Endothelial cell of umbilical vein (primary cell): ENCODE data around the gene MVK. TPM values are rescaled to one million over a fixed set of nuclear protein-coding genes. Genes with fewer than 3 reads are reported as not detected.

Source experiments
- BruUV-seq: library from RNA; stranded (reverse); fragments of 400-500 nt; replicated peaks from 2 replicates; lab custom pipeline; 2021; lab: Mats Ljungman, UMichigan
- CTCF ChIA-PET: fragments of 300-600, 350-600 bp; sonication (Branson Sonifier 250); formaldehyde crosslinking; loops from one replicate; lab custom pipeline; 2021; ENCODE audit warnings: antibody characterized with exemption, inconsistent platforms; lab: Charles Lee
- POLR2A ChIA-PET: fragments of 300-600, 350-600 bp; sonication (Branson Sonifier 250); formaldehyde crosslinking; loops from one replicate; lab custom pipeline; 2021; ENCODE audit warnings: antibody characterized with exemption, inconsistent platforms; lab: Charles Lee
- DNase-seq: peaks from one replicate; pipeline ENCODE4 v3.0.0-alpha.2; 2011; ENCODE audit warnings: low read depth, low spot score
- FAIRE-seq: peaks from 2 replicates; lab custom pipeline; 2011; peaks lifted over from hg19 to GRCh38; lab: Jason Lieb, UNC
- H2AFZ ChIP-seq: 2 replicates; pipeline ENCODE4 v1.6.0; 2012; ENCODE audit warnings: low read depth, low read length, control low read depth, inconsistent platforms
- H3K27ac ChIP-seq: 2 replicates; pipeline ENCODE4 v1.5.1; 2011; ENCODE audit warnings: low read depth, mild to moderate bottlenecking, control low read depth, low read length, moderate library complexity; ENCODE audit not compliant: insufficient read depth
- H3K27me3 ChIP-seq, 2 experiments: 2 replicates each; pipeline versions ENCODE4 v1.6.0 to v1.6.1; 2011; ENCODE audit warnings: low read length in 2 of 2, mixed read lengths in 1 of 2; ENCODE audit not compliant: control insufficient read depth in 2 of 2, insufficient read depth in 2 of 2
- H3K36me3 ChIP-seq, 2 experiments: 2 replicates in 1 of 2; 3 replicates in 1 of 2; pipeline ENCODE4 v1.5.1; 2011; ENCODE audit warnings: low read length in 2 of 2, mild to moderate bottlenecking in 1 of 2, moderate library complexity in 1 of 2; ENCODE audit not compliant: control insufficient read depth in 2 of 2, insufficient read depth in 2 of 2; ENCODE audit errors: extremely low read depth in 1 of 2
- H3K4me1 ChIP-seq: 3 replicates; pipeline ENCODE4 v1.5.1; 2011; ENCODE audit warnings: mild to moderate bottlenecking, low read length; ENCODE audit not compliant: control insufficient read depth, insufficient read depth; ENCODE audit errors: extremely low read depth
- H3K4me2 ChIP-seq: 2 replicates; pipeline ENCODE4 v1.6.1; 2011; ENCODE audit warnings: low read length, control low read depth, mixed read lengths; ENCODE audit not compliant: insufficient read depth
- H3K4me3 ChIP-seq, 3 experiments: fragments of 200-600 bp in 1 of 3; sonication (generic), shearing (Covaris generic) in 1 of 3; replicated peaks in 1 of 3; 2 replicates each; pipeline ENCODE4 v1.5.1; 2011 to 2016; ENCODE audit warnings: control low read depth in 3 of 3, low read length in 3 of 3, mild to moderate bottlenecking in 2 of 3, inconsistent platforms in 1 of 3, low read depth in 1 of 3, moderate library complexity in 1 of 3; ENCODE audit not compliant: insufficient read depth in 1 of 3
- H3K79me2 ChIP-seq: 2 replicates; pipeline ENCODE4 v1.6.0; 2012; ENCODE audit warnings: low read length, inconsistent platforms; ENCODE audit not compliant: control insufficient read depth, insufficient read depth
- H3K9ac ChIP-seq: replicated peaks from 2 replicates; pipeline ENCODE3; 2011; ENCODE audit warnings: low read length, control low read depth; ENCODE audit not compliant: insufficient read depth; ENCODE audit errors: extremely low read depth
- H3K9me1 ChIP-seq: replicated peaks from 3 replicates; pipeline ENCODE4 v1.6.0; 2011; ENCODE audit warnings: mild to moderate bottlenecking, low read length; ENCODE audit not compliant: control insufficient read depth, insufficient read depth; ENCODE audit errors: extremely low read depth
- H3K9me3 ChIP-seq: replicated peaks from 2 replicates; pipeline ENCODE4 v1.5.1; 2012; ENCODE audit warnings: low read length, inconsistent platforms; ENCODE audit not compliant: control insufficient read depth, insufficient read depth
- H4K20me1 ChIP-seq: replicated peaks from 2 replicates; pipeline ENCODE3; 2011; ENCODE audit warnings: mild to moderate bottlenecking, low read length; ENCODE audit not compliant: control insufficient read depth, insufficient read depth; ENCODE audit errors: extremely low read depth
- CTCF ChIP-seq, 2 donors: IDR thresholded peaks; 1 replicate in 1 of 2; 2 replicates in 1 of 2; pipeline ENCODE4 v1.5.1; 2011; ENCODE audit warnings: low read length in 2 of 2, mild to moderate bottlenecking in 2 of 2, moderate library complexity in 2 of 2, control low read depth in 1 of 2, inconsistent platforms in 1 of 2, low read depth in 1 of 2; ENCODE audit not compliant: insufficient read depth in 1 of 2; ENCODE audit errors: extremely low read depth in 1 of 2
- EZH2 ChIP-seq: IDR thresholded peaks from 2 replicates; pipeline ENCODE4 v1.6.1; 2012; ENCODE audit warnings: borderline replicate concordance, low read depth, mild to moderate bottlenecking, moderate library complexity, low read length, inconsistent platforms; ENCODE audit not compliant: severe bottlenecking
- FOS ChIP-seq: IDR thresholded peaks from 2 replicates; pipeline ENCODE4 v1.6.1; 2011; ENCODE audit warnings: mild to moderate bottlenecking, low read length, moderate library complexity, borderline replicate concordance; ENCODE audit not compliant: insufficient read depth
- GATA2 ChIP-seq: IDR thresholded peaks from 2 replicates; pipeline ENCODE4 v1.7.0; 2011; ENCODE audit warnings: low read depth, mild to moderate bottlenecking, moderate library complexity, mixed read lengths, low read length; ENCODE audit not compliant: insufficient read length, insufficient read depth
- JUN ChIP-seq: IDR thresholded peaks from 2 replicates; pipeline ENCODE4 v1.6.1; 2011; ENCODE audit warnings: borderline replicate concordance, low read depth; ENCODE audit not compliant: insufficient read length, insufficient read depth
- MAX ChIP-seq: IDR thresholded peaks from 2 replicates; pipeline ENCODE4 v1.6.1; 2011; ENCODE audit not compliant: insufficient read depth, insufficient read length
- MYC ChIP-seq: IDR thresholded peaks from one replicate; pipeline ENCODE4 v1.6.1; 2011; ENCODE audit warnings: mild to moderate bottlenecking, low read depth, low read length
- POLR2A ChIP-seq: IDR thresholded peaks from 2 replicates; pipeline ENCODE4 v1.6.1; 2012; ENCODE audit warnings: low read depth, mild to moderate bottlenecking, control low read depth, low read length
- POLR2AphosphoS5 ChIP-seq: IDR thresholded peaks from 2 replicates; pipeline ENCODE4 v1.6.1; 2012; ENCODE audit warnings: low read depth, mild to moderate bottlenecking, control low read depth, low read length, moderate library complexity; ENCODE audit not compliant: insufficient read depth
- dilution Hi-C: fragments of 300-500 bp; cut with MboI; formaldehyde crosslinking; loops from one replicate; pipeline ENCODE4 v1.15.0; 2019; ENCODE audit warnings: low sequenced_read_pairs; ENCODE audit not compliant: extremely low pct_ligation_motif_present
- intact Hi-C: fragments of 100-400 bp; cut with micrococcal nuclease; formaldehyde crosslinking; loops from one replicate; pipeline ENCODE4 v1.10.0; 2022
- polyA plus RNA-seq, 4 experiments: library from polyadenylated mRNA; depleted of rRNA in 3 of 4; stranded (reverse) in 3 of 4; unstranded in 1 of 4; fragments of >200 nt; gene quantifications; 2 replicates each; pipeline versions ENCODE4 v1.2.1 to v1.2.3, GENCODE V29; 2011 to 2012; ENCODE audit warnings: missing spikeins in 1 of 4
- total RNA-seq: library from RNA; stranded (reverse); gene quantifications from 2 replicates; pipeline ENCODE4 v1.2.3, GENCODE V29; 2021

The MVK gene
- total and polyA plus RNA-seq, 2 donors (not counting 3 experiments of a cell fraction or from before 2014, with no cell fraction given) = 32.6 to 42.6 TPM

GRCh38 chr12:109630107-109630506 is 56.5 kb downstream of the MVK start:
- dilution Hi-C loops (no loop called here), intact Hi-C loops (no loop called here)
- Histone ChIP-seq H4K20me1 (no peaks in the 10 kb centered on the region), H3K9me1 (no peaks in the 10 kb centered on the region), H3K9me3 (no peaks in the 10 kb centered on the region), H3K27me3 (no peaks in the 10 kb centered on the region), H2AFZ (no peak overlapping the region), H3K27ac (no peak overlapping the region), H3K36me3 (no peaks in the 10 kb centered on the region), H3K4me1 (no peaks in the 10 kb centered on the region), H3K4me2 (no peak overlapping the region), H3K79me2 (no peaks in the 10 kb centered on the region), H3K9ac (no peak overlapping the region), H3K4me3 (no peak overlapping the region)
- no TSS peak for BruUV-seq
- POLR2A ChIA-PET = no interaction called here
- TF ChIP-seq POLR2AphosphoS5 (no peak), GATA2 (no peak), MAX (no peak), EZH2 (no peak), MYC (no peak), JUN (no peak), FOS (no peak), POLR2A (no peak), CTCF (IDR thresholded peaks at IDR 0.05; ENCODE audit: extremely low read depth in 1 of 2, insufficient read depth in 1 of 2, low read depth in 1 of 2, low read length in 2 of 2) (no peak)
- no peak for DNase-seq
- FAIRE-seq = no peak
- CTCF ChIA-PET = no interaction called here
